ENCODE results near the gene TEX50.

Gene TEX50

GRCh38 chr1:173646656-173647055 lies 11.5 kb downstream of the TEX50 start:
- no peak for DNase-seq (ENCODE audit: low read depth, low spot score)
- H3K4me3 ChIP-seq (ENCODE audit: low read depth, low read length) = no peak overlapping the region
- in situ Hi-C loops (cut with HindIII; ENCODE audit: low sequenced_read_pairs) = no loop called here
- TF ChIP-seq CTCF (IDR thresholded peaks at IDR 0.05; ENCODE audit: low read depth, low read length) = no peak

DNA sequence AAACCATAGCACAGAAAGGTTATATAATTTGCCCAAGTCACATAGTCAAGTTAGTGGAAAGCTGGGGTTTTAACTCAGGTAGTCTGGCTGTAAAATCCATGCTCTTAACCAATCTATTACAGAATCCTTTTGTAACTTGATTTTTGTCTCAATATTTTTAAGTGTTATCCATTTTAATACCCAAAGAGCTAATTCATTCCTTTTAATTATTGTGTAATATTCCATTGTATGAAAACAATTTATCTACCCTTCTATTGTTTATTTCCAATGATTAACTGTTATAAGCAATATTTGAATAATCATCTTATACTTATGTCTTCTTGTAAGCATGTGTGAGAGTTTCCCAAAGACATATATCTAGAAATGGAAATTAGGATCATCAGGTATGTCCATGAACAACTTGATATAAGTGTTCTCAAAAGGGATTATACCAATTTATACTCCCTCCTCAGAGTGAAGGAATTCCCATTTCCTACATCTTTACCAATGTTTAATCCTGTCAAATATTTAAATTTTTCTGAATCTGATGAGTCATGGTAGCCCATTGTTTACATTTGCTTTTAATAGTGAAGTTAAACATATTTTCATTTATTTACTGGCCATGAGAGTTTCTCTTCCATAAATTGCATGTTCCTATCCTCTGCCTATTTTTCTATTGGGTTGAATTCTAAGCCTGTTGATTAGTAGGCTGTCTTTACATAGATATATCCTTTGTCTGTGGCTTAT lies 13.9 kb downstream of the TEX50 start:
- DNase-seq (ENCODE audit: low read depth, low spot score) = no peak
- in situ Hi-C loops (cut with HindIII; ENCODE audit: low sequenced_read_pairs) = no loop called here
- no peak overlapping the region for H3K4me3 ChIP-seq (ENCODE audit: low read depth, low read length)
- no peak for TF ChIP-seq CTCF (IDR thresholded peaks at IDR 0.05; ENCODE audit: low read depth, low read length)

- DNase-seq (ENCODE audit: low read depth, low spot score) = no peak
- no peak for TF ChIP-seq CTCF (IDR thresholded peaks at IDR 0.05; ENCODE audit: low read depth, low read length)
- no peak overlapping the region for H3K4me3 ChIP-seq (ENCODE audit: low read depth, low read length)
- in situ Hi-C loops (cut with HindIII; ENCODE audit: low sequenced_read_pairs) = no loop called here
Observed at GRCh38 chr1:173660306-173660705, 25.2 kb downstream of the TEX50 start.

DNA sequence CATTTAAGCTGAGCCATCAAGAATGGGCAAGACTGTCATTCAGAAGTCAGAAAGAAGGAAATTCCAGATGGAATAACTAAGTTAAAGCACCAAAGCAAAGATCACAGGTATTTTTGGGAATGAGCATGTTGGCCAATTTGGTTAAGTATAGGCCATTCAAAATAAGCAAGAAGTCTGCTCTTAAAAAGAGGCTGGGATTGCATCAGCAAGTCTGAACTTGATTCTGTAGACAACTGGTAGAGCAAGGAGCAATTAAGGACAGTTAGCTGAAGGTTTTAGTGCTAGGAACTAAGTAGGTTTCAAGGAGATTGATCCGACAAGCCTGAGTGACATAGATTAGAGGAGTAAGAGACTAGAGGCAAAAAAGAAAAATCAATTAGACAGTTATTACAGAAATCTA lies 26.1 kb downstream of the TEX50 start:
- no peak for TF ChIP-seq CTCF (IDR thresholded peaks at IDR 0.05; ENCODE audit: low read depth, low read length)
- in situ Hi-C loops (cut with HindIII; ENCODE audit: low sequenced_read_pairs) = no loop called here
- H3K4me3 ChIP-seq (ENCODE audit: low read depth, low read length) = no peak overlapping the region
- DNase-seq (ENCODE audit: low read depth, low spot score) = no peak

GRCh38 chr1:173661763-173662162 lies 26.6 kb downstream of the TEX50 start:
- TF ChIP-seq CTCF (IDR thresholded peaks at IDR 0.05; ENCODE audit: low read depth, low read length) = no peak
- no peak for DNase-seq (ENCODE audit: low read depth, low spot score)
- H3K4me3 ChIP-seq (ENCODE audit: low read depth, low read length) = no peak overlapping the region
- in situ Hi-C loops (cut with HindIII; ENCODE audit: low sequenced_read_pairs) = no loop called here

- H3K4me3 ChIP-seq (ENCODE audit: low read depth, low read length) = no peak overlapping the region
- in situ Hi-C loops (cut with HindIII; ENCODE audit: low sequenced_read_pairs) = no loop called here
- no peak for DNase-seq (ENCODE audit: low read depth, low spot score)
- no peak for TF ChIP-seq CTCF (IDR thresholded peaks at IDR 0.05; ENCODE audit: low read depth, low read length)
Observed at GRCh38 chr1:173663159-173663558, 28.0 kb downstream of the TEX50 start.
